Glomerular visceral epithelial cell (primary cell): ENCODE results near the gene TMEM156.
A peak's percentile ranks its signal among the peaks of the same experiment; 100 is the strongest.
"Not testable (repeated sequence)": the region's sequence is repeated elsewhere in the genome, so short reads cannot be mapped to it uniquely, and the experiment has no call there.

Experiments
- DNase-seq: peaks from one replicate; pipeline ENCODE4 v3.0.0-alpha.2; 2016; ENCODE audit errors: extremely low spot score

The TMEM156 gene

GRCh38 chr4:38957893-38958292, 74.3 kb downstream of the TMEM156 start:
- DNase-seq = no peak

DNA sequence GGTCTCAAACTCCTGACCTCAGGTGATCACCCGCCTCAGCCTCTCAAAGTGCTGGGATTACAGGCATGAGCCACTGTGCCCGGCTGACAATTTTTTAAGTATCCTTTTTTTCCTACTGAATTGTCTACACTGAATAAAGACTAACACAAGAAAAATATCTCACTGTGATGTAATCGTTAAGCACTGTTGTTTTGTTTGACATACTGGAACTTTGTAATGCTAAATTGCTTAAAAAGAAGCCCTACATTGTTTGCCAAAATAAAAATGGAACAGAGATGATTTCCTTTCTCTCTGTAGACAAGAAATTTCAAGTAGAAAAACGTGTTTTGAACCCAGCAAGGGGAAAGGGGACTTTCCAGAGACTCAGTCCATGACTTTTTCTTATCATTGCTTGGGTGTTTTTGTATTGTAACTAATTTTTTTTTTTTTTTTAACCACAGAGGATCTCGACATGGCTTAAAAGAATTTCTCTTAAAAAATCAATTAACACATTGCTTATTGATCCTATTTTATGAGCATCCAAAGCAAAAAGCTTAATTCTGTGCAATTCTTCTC, 74.9 kb downstream of the TMEM156 start:
- DNase-seq = no peak

GRCh38 chr4:38955957-38956356, 76.3 kb downstream of the TMEM156 start:
- DNase-seq = no peak

DNA sequence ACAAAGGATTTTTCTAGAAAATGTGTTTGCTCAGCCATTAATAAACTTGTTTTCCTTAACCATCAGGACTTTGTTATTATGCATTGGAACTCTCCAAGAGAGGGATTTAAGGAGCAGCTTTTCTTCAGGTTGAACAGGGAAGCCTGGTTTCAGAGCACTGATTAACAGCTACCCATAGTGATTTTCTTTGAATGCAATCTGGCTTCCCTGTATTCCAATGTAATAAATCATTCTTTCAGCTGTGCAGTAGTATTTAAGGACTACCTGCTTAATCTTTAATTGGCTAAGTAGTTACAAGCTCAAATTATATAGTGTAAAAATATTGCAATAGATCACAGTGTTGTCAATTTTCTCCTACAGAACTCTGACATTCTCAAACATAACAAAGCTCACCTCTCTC, 77.5 kb downstream of the TMEM156 start:
- no peak for DNase-seq

GRCh38 chr4:38952017-38952416, 80.2 kb downstream of the TMEM156 start:
- DNase-seq = no peak

- DNase-seq = no peak
Measured at GRCh38 chr4:38951598-38951997, 80.6 kb downstream of the TMEM156 start.

DNA sequence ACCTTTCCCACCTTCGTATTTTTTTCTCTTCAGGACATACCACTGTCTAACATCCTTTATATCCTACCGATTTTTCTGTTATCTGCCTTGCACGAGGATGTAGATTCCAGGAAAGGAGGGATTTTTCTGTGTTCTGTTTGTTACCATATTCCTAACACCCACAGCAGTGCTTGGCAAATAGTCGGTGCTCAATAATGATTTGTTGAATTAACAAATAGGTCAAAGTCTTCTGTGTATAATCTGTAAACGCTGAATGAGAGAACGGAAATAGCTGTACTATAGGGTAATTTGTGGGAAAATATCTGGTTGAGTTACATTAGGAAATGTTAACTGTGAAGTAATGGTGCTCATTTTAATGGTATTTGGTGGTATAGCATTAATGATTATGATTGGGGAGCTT, 81.5 kb downstream of the TMEM156 start:
- DNase-seq = no peak

GRCh38 chr4:38950159-38950558, 82.0 kb downstream of the TMEM156 start:
- DNase-seq = no peak

GRCh38 chr4:38949411-38950051, 82.7 kb downstream of the TMEM156 start:
- peak; percentile 26 for DNase-seq

GRCh38 chr4:38948551-38948950, 83.7 kb downstream of the TMEM156 start:
- DNase-seq = peak; percentile 67

GRCh38 chr4:38946919-38947318, 85.3 kb downstream of the TMEM156 start:
- DNase-seq = no peak

DNA sequence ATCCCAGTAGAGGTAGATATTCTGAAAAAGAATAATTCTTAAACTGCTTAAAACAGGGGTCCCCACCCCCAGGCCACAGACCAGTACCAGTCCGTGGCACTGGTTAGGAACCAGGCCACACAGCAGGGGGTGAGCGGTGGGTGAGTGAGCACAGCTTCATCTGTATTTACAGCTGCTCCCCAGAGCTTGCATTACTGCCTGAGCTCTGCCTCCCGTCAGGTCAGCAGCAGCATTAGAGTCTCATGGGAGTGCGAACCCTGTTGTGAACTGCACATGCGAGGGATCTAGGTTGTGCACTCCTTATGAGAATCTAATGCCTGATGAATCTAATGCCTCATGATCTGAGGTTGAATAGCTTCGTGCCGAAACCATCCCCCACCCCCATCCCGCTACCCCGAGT, 87.8 kb downstream of the TMEM156 start:
- no peak for DNase-seq

GRCh38 chr4:38943343-38943742, 88.9 kb downstream of the TMEM156 start:
- no peak for DNase-seq

DNA sequence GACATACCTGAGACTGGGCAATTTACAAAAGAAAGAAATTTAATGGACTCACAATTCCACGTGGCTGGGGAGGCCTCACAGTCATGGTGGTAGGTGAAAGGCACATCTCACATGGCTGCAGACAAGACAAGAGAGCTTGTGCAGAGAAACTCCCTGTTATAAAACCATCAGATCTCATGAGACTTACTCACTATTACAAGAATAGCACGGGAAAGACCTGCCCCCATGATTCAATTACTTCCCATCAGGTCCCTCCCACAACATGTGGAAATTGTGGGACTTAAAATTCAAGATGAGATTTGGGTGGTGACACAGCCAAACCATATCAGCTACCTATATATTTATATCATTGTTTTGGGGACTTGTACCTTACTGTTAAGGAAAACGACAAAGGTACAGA, 90.3 kb downstream of the TMEM156 start:
- DNase-seq = not testable (repeated sequence)

GRCh38 chr4:38940476-38940875, 91.7 kb downstream of the TMEM156 start:
- no peak for DNase-seq

GRCh38 chr4:38939165-38939564, 93.0 kb downstream of the TMEM156 start:
- DNase-seq = no peak

GRCh38 chr4:38935391-38936073, 96.7 kb downstream of the TMEM156 start:
- no peak for DNase-seq

DNA sequence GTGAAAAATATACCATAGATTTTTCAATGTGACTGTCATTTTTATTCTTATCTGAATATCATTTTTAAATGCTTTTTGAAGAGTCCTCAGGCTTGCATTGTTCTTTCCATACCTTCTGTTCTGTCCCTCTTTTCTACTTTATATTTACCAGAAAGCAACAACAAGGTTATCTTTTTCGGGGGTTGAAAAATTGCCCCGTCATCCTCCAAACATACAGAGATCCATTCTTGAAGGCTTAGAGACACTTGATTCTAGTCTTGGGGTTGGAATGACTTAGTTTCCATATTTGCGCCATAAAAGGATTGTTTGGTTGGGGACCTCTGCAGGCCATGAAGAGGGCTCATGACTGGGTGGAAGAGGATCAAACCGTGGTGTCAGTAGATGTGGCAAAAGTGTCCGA, 101.1 kb downstream of the TMEM156 start:
- DNase-seq = no peak

- DNase-seq = no peak
Measured at GRCh38 chr4:38930707-38931106, 101.5 kb downstream of the TMEM156 start.

- peak; percentile 5 for DNase-seq
Measured at GRCh38 chr4:38930204-38930603, 102.0 kb downstream of the TMEM156 start.

GRCh38 chr4:38928974-38929373, 103.2 kb downstream of the TMEM156 start:
- DNase-seq = no peak

DNA sequence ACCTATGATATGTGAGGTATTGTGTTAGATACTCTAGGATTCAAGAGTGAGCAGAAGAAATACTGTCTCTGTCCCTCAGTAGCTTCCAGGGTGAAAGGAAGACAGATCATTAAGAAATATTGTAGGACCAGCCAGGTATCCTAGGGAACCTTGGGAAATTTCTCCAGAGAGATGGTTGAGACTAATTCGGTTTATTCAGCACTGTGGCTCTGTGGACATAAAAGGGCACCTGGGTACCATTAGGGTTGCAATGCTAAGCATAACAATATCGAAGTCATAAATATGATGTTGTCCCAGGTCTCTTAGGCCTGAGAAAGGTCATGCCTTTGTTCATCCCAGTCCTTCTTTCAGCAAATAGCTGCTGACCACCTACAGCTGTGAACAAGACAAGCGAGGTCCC, 103.6 kb downstream of the TMEM156 start:
- DNase-seq = no peak

DNA sequence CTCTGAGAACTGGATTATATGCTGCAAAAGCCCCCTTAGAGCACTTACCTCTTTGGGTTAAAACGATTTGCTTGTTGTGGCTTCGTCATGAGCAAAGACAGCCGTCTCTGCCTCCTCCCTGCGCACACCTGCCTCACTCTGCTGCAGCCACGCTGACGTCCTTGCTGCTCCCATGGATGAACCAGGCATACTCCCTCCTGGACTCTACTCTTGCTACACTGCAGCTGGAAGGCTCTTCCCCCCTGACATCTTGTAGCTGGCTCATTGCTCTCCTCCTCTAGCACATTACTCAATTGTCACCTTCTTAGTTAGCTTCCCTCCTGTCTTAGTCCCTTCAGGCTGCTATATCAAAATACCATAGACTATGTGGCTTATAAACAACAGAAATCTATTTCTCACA, 105.3 kb downstream of the TMEM156 start:
- DNase-seq = no peak
